Esophagus (tissue), 2 donors: ENCODE results near the gene PHC2. TPM values are rescaled to one million over a fixed set of nuclear protein-coding genes. Genes with fewer than 3 reads are reported as not detected.

Experiments used
- H3K27ac ChIP-seq, 2 donors: one replicate each; pipeline ENCODE4 v1.5.1; 2013; ENCODE audit warnings: low read depth in 2 of 2, mild to moderate bottlenecking in 2 of 2, inconsistent platforms in 1 of 2, low read length in 1 of 2, moderate library complexity in 1 of 2
- H3K27me3 ChIP-seq, 2 donors: one replicate each; pipeline ENCODE4 v1.6.1; 2013; ENCODE audit warnings: low read length in 2 of 2, control low read depth in 1 of 2, mild to moderate bottlenecking in 1 of 2; ENCODE audit not compliant: insufficient read depth in 2 of 2, control insufficient read depth in 1 of 2
- H3K36me3 ChIP-seq, 2 donors: one replicate each; pipeline ENCODE4 v1.6.1; 2013; ENCODE audit warnings: low read length in 1 of 2; ENCODE audit not compliant: control insufficient read depth in 2 of 2, insufficient read depth in 2 of 2
- H3K4me1 ChIP-seq, 2 donors: one replicate each; pipeline ENCODE4 v1.6.1; 2013; ENCODE audit warnings: low read length in 1 of 2; ENCODE audit not compliant: control insufficient read depth in 2 of 2, insufficient read depth in 2 of 2
- H3K4me3 ChIP-seq, 2 donors: one replicate each; pipeline ENCODE4 v1.5.1; 2013; ENCODE audit warnings: low read length in 2 of 2, mild to moderate bottlenecking in 2 of 2, low read depth in 1 of 2, moderate library complexity in 1 of 2
- H3K9me3 ChIP-seq, 2 donors: one replicate each; pipeline ENCODE4 v1.6.1; 2013; ENCODE audit warnings: mild to moderate bottlenecking in 2 of 2, low read depth in 1 of 2, low read length in 1 of 2, moderate library complexity in 1 of 2; ENCODE audit not compliant: control insufficient read depth in 2 of 2, insufficient read depth in 1 of 2
- WGBS, 2 donors: extraction: QIAGEN DNeasy Blood & Tissue Kit; methylation state at CpG; one replicate each; pipeline ENCODE4 v1.1.7; 2013; 5-methylcytosine and 5-hydroxymethylcytosine counted together
- polyA plus RNA-seq, 2 donors: library from polyadenylated mRNA; stranded (reverse); fragments of 200-250 nt; gene quantifications; one replicate each; pipeline ENCODE4 v1.2.3, GENCODE V29; 2013
- donor health status: healthy with polysubstance abuse.
- donor health status: Bipolar disorder and iron deficiency.

The PHC2 gene
- polyA plus RNA-seq, 2 donors: 28.0 to 46.4 TPM

DNA sequence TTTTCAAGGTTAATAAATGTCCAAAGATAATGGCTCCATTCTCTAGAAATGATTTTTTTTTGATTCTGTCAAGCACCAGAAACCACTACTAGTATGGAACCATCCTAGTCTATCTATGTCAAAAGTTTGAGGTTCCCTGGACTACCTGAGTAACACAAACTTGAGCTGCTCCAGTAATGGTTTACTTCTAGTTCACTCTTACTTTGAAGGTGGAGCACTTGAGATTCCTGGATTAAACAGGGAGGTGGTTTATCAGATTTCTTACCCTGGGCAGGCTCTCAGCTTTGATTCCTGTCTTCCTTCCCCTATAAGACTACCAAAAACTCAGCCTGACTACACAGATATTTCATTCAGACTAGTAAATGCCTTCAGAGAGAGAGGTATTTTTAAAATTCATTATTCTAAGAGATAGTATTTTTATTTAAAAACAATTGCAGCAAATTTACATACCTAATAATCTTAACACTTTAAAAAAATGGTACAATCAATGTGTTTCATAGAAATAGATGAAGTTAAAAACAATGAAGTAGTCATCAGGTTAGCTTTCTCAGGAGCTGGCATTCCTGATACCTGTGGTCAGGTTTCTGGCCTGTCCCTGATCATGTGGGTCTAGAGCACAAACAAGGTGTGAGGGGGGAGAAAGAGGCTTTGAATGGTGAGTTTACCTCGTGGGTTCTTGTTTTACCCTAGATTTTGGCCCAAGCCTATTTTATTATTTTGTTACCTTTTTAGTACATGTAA, 23.4 kb downstream of the PHC2 start:
- Histone ChIP-seq H3K9me3 (no peaks in the 10 kb centered on the region), H3K27ac (no peak overlapping the region), H3K36me3 (no peaks in the 10 kb centered on the region), H3K4me3 (no peak overlapping the region), H3K27me3 (no peaks in the 10 kb centered on the region), H3K4me1 (no peaks in the 10 kb centered on the region)
- 67 to 75% methylated on average over 1 of the region's 1 CpG for WGBS, 2 donors

GRCh38 chr1:33402206-33402605, 28.7 kb downstream of the PHC2 start:
- Histone ChIP-seq H3K4me3 (no peak overlapping the region), H3K27me3 (no peaks in the 10 kb centered on the region)
- WGBS, 2 donors: 86 to 98% methylated on average over 1 of the region's 1 CpG

DNA sequence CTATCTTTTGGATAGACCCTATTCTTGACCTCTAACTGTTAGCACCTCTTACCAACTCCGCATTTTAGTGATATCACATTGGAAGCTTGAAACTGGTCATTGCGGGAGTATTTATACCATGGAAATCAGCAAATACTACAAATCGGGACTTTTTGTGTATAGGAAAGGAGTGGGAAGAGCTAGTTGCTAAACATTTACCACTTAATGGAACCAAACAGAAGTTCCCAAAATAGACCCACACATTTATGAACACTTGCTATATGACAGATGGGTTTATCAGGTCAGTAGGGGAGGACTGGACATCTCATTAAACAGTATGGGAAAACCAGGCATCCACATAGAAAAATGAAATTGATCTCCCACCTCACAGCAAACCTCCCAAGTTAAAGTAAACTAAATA, 29.4 kb downstream of the PHC2 start:
- no peak overlapping the region for H3K4me3 ChIP-seq
- WGBS, 2 donors: 97 to 98% methylated on average over 3 of the region's 3 CpGs
- H3K27ac ChIP-seq: no peak overlapping the region
- no peaks in the 10 kb centered on the region for H3K36me3 ChIP-seq
- no peaks in the 10 kb centered on the region for H3K27me3 ChIP-seq
- no peaks in the 10 kb centered on the region for H3K4me1 ChIP-seq
- no peaks in the 10 kb centered on the region for H3K9me3 ChIP-seq

More at GRCh38 chr1:33402206-33402605, 28.7 kb downstream of the PHC2 start:
- Histone ChIP-seq H3K9me3 (no peaks in the 10 kb centered on the region), H3K36me3 (no peaks in the 10 kb centered on the region), H3K4me1 (no peaks in the 10 kb centered on the region), H3K27ac (no peak overlapping the region)

- H3K4me1 ChIP-seq: no peaks in the 10 kb centered on the region
- no peaks in the 10 kb centered on the region for H3K9me3 ChIP-seq
- no peaks in the 10 kb centered on the region for H3K27me3 ChIP-seq
- H3K27ac ChIP-seq: no peak overlapping the region
- H3K4me3 ChIP-seq: no peak overlapping the region
- 67 to 76% methylated on average over 4 of the region's 4 CpGs for WGBS, 2 donors
- no peaks in the 10 kb centered on the region for H3K36me3 ChIP-seq
These were observed 30.6 kb downstream of the PHC2 start for GRCh38 chr1:33400153-33400911.

GRCh38 chr1:33399375-33399774, 31.5 kb downstream of the PHC2 start:
- Histone ChIP-seq H3K9me3 (no peaks in the 10 kb centered on the region), H3K27me3 (no peaks in the 10 kb centered on the region), H3K27ac (no peak overlapping the region), H3K4me1 (no peaks in the 10 kb centered on the region), H3K36me3 (no peaks in the 10 kb centered on the region), H3K4me3 (no peak overlapping the region)
- 54 to 63% methylated on average over 3 of the region's 3 CpGs for WGBS, 2 donors

- no peaks in the 10 kb centered on the region for H3K9me3 ChIP-seq
These were observed 32.9 kb downstream of the PHC2 start for GRCh38 chr1:33397994-33398393.

DNA sequence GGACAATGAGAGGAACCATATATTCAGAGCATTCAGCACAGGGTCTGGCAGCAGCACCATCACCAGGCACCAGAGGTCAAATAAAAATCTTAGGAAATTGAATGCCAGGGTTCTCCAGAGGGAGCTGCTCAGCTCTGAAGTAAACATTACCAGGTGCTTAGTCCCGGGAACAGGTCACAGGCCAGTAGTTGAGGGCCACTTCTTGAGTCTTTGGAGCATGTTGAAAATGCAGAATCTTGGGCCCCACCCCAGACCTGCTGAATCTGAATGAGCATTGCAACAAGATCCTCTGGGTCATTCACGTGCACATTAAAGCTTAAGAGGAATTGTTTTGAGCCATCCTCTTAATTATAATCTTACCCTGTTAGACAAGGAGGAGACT, 33.8 kb downstream of the PHC2 start:
- no peak overlapping the region for H3K27ac ChIP-seq
- H3K4me1 ChIP-seq: no peaks in the 10 kb centered on the region
- WGBS, 2 donors: 76 to 87% methylated on average over 2 of the region's 2 CpGs
- no peaks in the 10 kb centered on the region for H3K27me3 ChIP-seq
- H3K9me3 ChIP-seq: no peaks in the 10 kb centered on the region
- no peaks in the 10 kb centered on the region for H3K36me3 ChIP-seq
- no peak overlapping the region for H3K4me3 ChIP-seq

More at GRCh38 chr1:33397994-33398393, 32.9 kb downstream of the PHC2 start:
- no peak overlapping the region for H3K4me3 ChIP-seq
- H3K27ac ChIP-seq: no peak overlapping the region
- H3K4me1 ChIP-seq: no peaks in the 10 kb centered on the region
- H3K36me3 ChIP-seq: no peaks in the 10 kb centered on the region
- no peaks in the 10 kb centered on the region for H3K27me3 ChIP-seq

GRCh38 chr1:33396188-33397124, 34.4 kb downstream of the PHC2 start:
- 76 to 82% methylated on average over 10 of the region's 10 CpGs for WGBS, 2 donors
- no peaks in the 10 kb centered on the region for H3K36me3 ChIP-seq
- no peak overlapping the region for H3K27ac ChIP-seq
- no peaks in the 10 kb centered on the region for H3K4me1 ChIP-seq
- no peak overlapping the region for H3K4me3 ChIP-seq
- H3K27me3 ChIP-seq: no peaks in the 10 kb centered on the region
- H3K9me3 ChIP-seq: no peaks in the 10 kb centered on the region

DNA sequence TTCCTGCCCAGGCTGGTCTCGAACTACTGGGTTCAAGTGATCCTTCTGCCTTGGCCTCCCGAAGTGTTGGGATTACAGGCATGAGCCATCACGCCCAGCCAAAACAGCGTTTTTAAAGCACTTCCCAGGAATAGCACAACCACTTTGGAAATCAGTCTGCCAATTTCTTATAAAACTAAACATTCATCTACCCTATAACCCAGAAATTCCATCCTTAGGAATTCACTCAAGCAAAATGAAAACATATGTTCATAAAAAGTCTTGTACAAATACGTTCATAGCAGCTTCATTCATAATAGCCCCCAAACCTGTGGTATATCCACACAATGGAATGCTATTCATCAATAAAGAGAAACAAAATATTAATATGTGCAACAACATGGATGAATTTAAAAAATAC, 36.1 kb downstream of the PHC2 start:
- no peaks in the 10 kb centered on the region for H3K4me1 ChIP-seq
- WGBS, 2 donors: 75 to 78% methylated on average over 5 of the region's 5 CpGs
- no peaks in the 10 kb centered on the region for H3K27me3 ChIP-seq
- H3K4me3 ChIP-seq: no peak overlapping the region
- no peaks in the 10 kb centered on the region for H3K36me3 ChIP-seq
- no peaks in the 10 kb centered on the region for H3K9me3 ChIP-seq
- no peak overlapping the region for H3K27ac ChIP-seq
